NT2/D1 (cell line): Measurements from ENCODE around the gene SPSB3.

Experiments used
- SUZ12 ChIP-seq: IDR thresholded peaks from 2 replicates; pipeline ENCODE4 v1.6.1; 2011; ENCODE audit not compliant: insufficient read length, insufficient read depth; ENCODE audit errors: extremely low read depth
- YY1 ChIP-seq: IDR thresholded peaks from 2 replicates; pipeline ENCODE4 v1.6.1; 2011; ENCODE audit not compliant: insufficient read length, insufficient read depth
- ZNF274 ChIP-seq: IDR thresholded peaks from 2 replicates; pipeline ENCODE4 v1.6.1; 2011; ENCODE audit warnings: mild to moderate bottlenecking, low read depth, low read length

DNA sequence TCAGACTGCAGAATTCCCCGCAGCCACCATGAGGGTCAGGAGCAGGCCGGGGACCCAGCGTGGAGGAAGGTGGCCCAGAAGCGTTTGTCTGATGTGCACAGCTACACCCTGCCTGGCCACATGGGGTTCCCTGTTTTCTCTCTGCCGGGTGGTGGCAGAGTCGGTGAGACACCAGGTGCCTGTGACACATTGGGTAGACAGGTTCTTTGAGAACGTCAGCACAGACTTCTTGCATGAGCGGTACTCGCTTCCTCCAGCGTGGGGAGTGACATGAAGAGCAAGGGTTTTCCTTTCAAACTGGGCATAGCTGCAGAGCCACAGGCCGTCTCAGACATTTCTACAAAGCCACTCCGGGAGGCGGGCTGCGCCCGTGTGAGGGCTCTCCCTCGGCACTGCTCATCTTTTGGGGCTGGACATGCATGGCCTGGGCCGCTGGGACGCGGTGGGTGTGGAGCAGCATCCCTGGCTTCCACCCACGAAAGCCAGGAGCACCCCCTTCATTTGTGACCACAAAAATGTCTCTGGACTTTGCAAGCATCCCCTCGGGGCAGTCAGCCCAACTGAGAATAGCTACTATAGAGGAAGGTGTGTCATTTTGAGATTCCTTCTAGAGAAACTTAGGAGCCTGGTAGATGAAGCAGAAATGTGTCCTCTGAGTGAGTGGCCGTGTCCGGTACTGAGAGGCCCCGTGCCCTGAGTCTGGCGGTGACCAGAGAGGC, 37.0 kb downstream of the SPSB3 start:
- TF ChIP-seq YY1 (no peak), ZNF274 (no peak), SUZ12 (no peak)
